HG03442 (cell line): ENCODE data around the gene TJP1.
"Not testable (repeated sequence)": the region's sequence is repeated elsewhere in the genome, so short reads cannot be mapped to it uniquely, and the experiment has no call there.

Experiments used
- ATAC-seq: cut with Tn5 transposase; IDR thresholded peaks from one replicate; pipeline ENCODE4 v1.9.1; 2021; ENCODE audit warnings: mild to moderate bottlenecking, moderate library complexity; ENCODE audit not compliant: unreplicated experiment

Gene TJP1

GRCh38 chr15:29685156-29686078, 136.9 kb downstream of the TJP1 start:
- ATAC-seq: no peak

GRCh38 chr15:29682781-29683180, 139.5 kb downstream of the TJP1 start:
- no peak for ATAC-seq

- ATAC-seq: no peak
Measured at GRCh38 chr15:29682361-29682760, 139.9 kb downstream of the TJP1 start.

GRCh38 chr15:29681946-29682345, 140.3 kb downstream of the TJP1 start:
- ATAC-seq: no peak

GRCh38 chr15:29681166-29681845, 141.0 kb downstream of the TJP1 start:
- ATAC-seq: no peak

- no peak for ATAC-seq
Measured at GRCh38 chr15:29680465-29681165, 141.7 kb downstream of the TJP1 start.

GRCh38 chr15:29678504-29679034, 143.7 kb downstream of the TJP1 start:
- ATAC-seq: no peak

- ATAC-seq: no peak
Measured at GRCh38 chr15:29677871-29678461, 144.3 kb downstream of the TJP1 start.

- no peak for ATAC-seq
Measured at GRCh38 chr15:29677455-29677854, 144.8 kb downstream of the TJP1 start.

GRCh38 chr15:29676961-29677402, 145.3 kb downstream of the TJP1 start:
- ATAC-seq: no peak

GRCh38 chr15:29676374-29676960, 145.8 kb downstream of the TJP1 start:
- ATAC-seq: not testable (repeated sequence)

- no peak for ATAC-seq
Measured at GRCh38 chr15:29675791-29676301, 146.4 kb downstream of the TJP1 start.

GRCh38 chr15:29674661-29675533, 147.4 kb downstream of the TJP1 start:
- no peak for ATAC-seq

GRCh38 chr15:29672923-29673809, 149.1 kb downstream of the TJP1 start:
- no peak for ATAC-seq

- ATAC-seq: no peak
Measured at GRCh38 chr15:29672446-29672845, 149.8 kb downstream of the TJP1 start.

- not testable (repeated sequence) for ATAC-seq
Measured at GRCh38 chr15:29672046-29672445, 150.2 kb downstream of the TJP1 start.

- ATAC-seq: no peak
Measured at GRCh38 chr15:29670998-29671981, 151.0 kb downstream of the TJP1 start.
